GM20000 (cell line): ENCODE data around the gene ATF1.
"Not testable (repeated sequence)": the region's sequence is repeated elsewhere in the genome, so short reads cannot be mapped to it uniquely, and the experiment has no call there.

ENCODE experiments used
- DNase-seq: peaks from one replicate; pipeline ENCODE4 v3.0.0; 2012; ENCODE audit warnings: low spot score
- CTCF ChIP-seq: IDR thresholded peaks from 2 replicates; pipeline ENCODE4 v1.5.1; 2012; ENCODE audit warnings: mild to moderate bottlenecking, control low read depth; ENCODE audit errors: extremely low read depth, missing control alignments

ATF1 gene

GRCh38 chr12:50806176-50806575 lies 42.3 kb downstream of the ATF1 start:
- TF ChIP-seq CTCF = no peak
- no peak for DNase-seq

- DNase-seq = not testable (repeated sequence)
Measured at GRCh38 chr12:50809131-50809530, 45.2 kb downstream of the ATF1 start.

- not testable (repeated sequence) for DNase-seq
Measured at GRCh38 chr12:50814921-50815320, 51.0 kb downstream of the ATF1 start.

- DNase-seq = no peak
- TF ChIP-seq CTCF = no peak
Measured at GRCh38 chr12:50820177-50820576, 56.3 kb downstream of the ATF1 start.

GRCh38 chr12:50822082-50822481 lies 58.2 kb downstream of the ATF1 start:
- DNase-seq = no peak
- no peak for TF ChIP-seq CTCF

GRCh38 chr12:50823724-50824123 lies 59.8 kb downstream of the ATF1 start:
- DNase-seq = not testable (repeated sequence)

- no peak for TF ChIP-seq CTCF
- no peak for DNase-seq
Measured at GRCh38 chr12:50824914-50825313, 61.0 kb downstream of the ATF1 start.

- peak; percentile 49 for DNase-seq
- no peak for TF ChIP-seq CTCF
Measured at GRCh38 chr12:50825372-50825838, 61.5 kb downstream of the ATF1 start.

- TF ChIP-seq CTCF = no peak
- DNase-seq = no peak
Measured at GRCh38 chr12:50828121-50828520, 64.2 kb downstream of the ATF1 start.
